ENCODE results near the gene PLS3. TPM values are rescaled to one million over a fixed set of nuclear protein-coding genes. Genes with fewer than 3 reads are reported as not detected.

PLS3 gene
- total and polyA plus RNA-seq, 2 experiments from 2014 or later = 114 to 218 TPM

DNA sequence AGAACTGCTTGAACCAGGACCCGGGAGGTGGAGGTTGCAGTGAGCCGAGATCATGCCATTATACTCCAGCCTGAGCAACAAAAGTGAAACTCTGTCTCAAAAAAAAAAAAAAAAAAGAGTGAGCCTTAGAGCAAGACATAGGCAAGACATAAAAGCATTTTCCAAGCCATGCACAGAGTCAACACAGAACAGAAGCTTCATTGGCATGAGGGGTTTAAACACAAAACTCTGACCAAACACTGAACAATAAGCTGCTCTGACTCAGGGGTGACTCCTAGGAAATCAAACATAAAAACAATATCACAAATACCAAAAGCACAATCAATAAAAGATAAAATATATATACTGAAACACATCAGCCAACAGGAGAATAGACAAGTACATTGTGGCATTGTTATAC lies 136.8 kb downstream of the PLS3 start:
- no peak for DNase-seq (ENCODE audit: low read depth in 1 of 2, low spot score in 1 of 2)
- Histone ChIP-seq H3K36me3 (no peaks in the 10 kb centered on the region), H3K4me1 (ENCODE audit: low read depth) (no peaks in the 10 kb centered on the region), H3K9me3 (ENCODE audit: low read depth) (no peaks in the 10 kb centered on the region), H3K27me3 (no peaks in the 10 kb centered on the region), H3K4me3 (no peak overlapping the region), H3K27ac (no peak overlapping the region)
- TF ChIP-seq, protein P1, sequence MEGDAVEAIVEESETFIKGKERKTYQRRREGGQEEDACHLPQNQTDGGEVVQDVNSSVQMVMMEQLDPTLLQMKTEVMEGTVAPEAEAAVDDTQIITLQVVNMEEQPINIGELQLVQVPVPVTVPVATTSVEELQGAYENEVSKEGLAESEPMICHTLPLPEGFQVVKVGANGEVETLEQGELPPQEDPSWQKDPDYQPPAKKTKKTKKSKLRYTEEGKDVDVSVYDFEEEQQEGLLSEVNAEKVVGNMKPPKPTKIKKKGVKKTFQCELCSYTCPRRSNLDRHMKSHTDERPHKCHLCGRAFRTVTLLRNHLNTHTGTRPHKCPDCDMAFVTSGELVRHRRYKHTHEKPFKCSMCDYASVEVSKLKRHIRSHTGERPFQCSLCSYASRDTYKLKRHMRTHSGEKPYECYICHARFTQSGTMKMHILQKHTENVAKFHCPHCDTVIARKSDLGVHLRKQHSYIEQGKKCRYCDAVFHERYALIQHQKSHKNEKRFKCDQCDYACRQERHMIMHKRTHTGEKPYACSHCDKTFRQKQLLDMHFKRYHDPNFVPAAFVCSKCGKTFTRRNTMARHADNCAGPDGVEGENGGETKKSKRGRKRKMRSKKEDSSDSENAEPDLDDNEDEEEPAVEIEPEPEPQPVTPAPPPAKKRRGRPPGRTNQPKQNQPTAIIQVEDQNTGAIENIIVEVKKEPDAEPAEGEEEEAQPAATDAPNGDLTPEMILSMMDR (IDR thresholded peaks at IDR 0.05; ENCODE audit: low read depth, low read length) = no peak

Measured in cardiac muscle cell (in vitro differentiated cells and primary cell).